H1 (cell line): ENCODE measurements around the gene ARRDC2. TPM values are rescaled to one million over a fixed set of nuclear protein-coding genes. Genes with fewer than 3 reads are reported as not detected.

Source experiments
- CTCF ChIA-PET: fragments of 300-600 bp; sonication (Branson Sonifier 250); formaldehyde crosslinking; loops from one replicate; lab custom pipeline; 2021; ENCODE audit not compliant: partially characterized antibody; lab: Charles Lee
- POLR2A ChIA-PET: fragments of 300-600 bp; sonication (Branson Sonifier 250); formaldehyde crosslinking; loops from one replicate; lab custom pipeline; 2021; ENCODE audit warnings: inconsistent platforms; ENCODE audit not compliant: partially characterized antibody; lab: Charles Lee
- DNase-seq, 2 experiments: peaks; one replicate each; pipeline versions ENCODE4 v3.0.0 to v3.0.0-alpha.2; 2010 to 2022; ENCODE audit warnings: low spot score in 2 of 2, low read depth in 1 of 2, mixed read lengths in 1 of 2
- FAIRE-seq: peaks from 2 replicates; lab custom pipeline; 2011; peaks lifted over from hg19 to GRCh38; lab: Jason Lieb, UNC
- H2AFZ ChIP-seq: 2 replicates; pipeline ENCODE4 v1.8.1; 2012; ENCODE audit warnings: low read length, inconsistent platforms
- H2AK5ac ChIP-seq: 2 replicates; pipeline ENCODE4 v1.6.1; 2013; ENCODE audit warnings: low read depth, low read length
- H2BK120ac ChIP-seq: replicated peaks from 2 replicates; pipeline ENCODE3; 2013; ENCODE audit warnings: low read depth, low read length, inconsistent platforms
- H2BK12ac ChIP-seq: 2 replicates; pipeline ENCODE4 v1.6.1; 2013; ENCODE audit warnings: low read depth, low read length
- H2BK15ac ChIP-seq: 2 replicates; pipeline ENCODE4 v1.6.1; 2013; ENCODE audit warnings: low read length
- H2BK20ac ChIP-seq: 2 replicates; pipeline ENCODE4 v1.6.1; 2013; ENCODE audit warnings: low read length
- H2BK5ac ChIP-seq: 2 replicates; pipeline ENCODE4 v1.6.1; 2013; ENCODE audit warnings: low read depth, low read length
- H3K14ac ChIP-seq: 2 replicates; pipeline ENCODE4 v1.6.1; 2013; ENCODE audit warnings: inconsistent platforms; ENCODE audit not compliant: insufficient read length
- H3K18ac ChIP-seq: 2 replicates; pipeline ENCODE4 v1.6.1; 2013; ENCODE audit warnings: low read length; ENCODE audit errors: extremely low read depth
- H3K23ac ChIP-seq: 2 replicates; pipeline ENCODE4 v1.6.1; 2013; ENCODE audit warnings: inconsistent platforms; ENCODE audit not compliant: insufficient read length
- H3K23me2 ChIP-seq: 2 replicates; pipeline ENCODE4 v1.6.1; 2013; ENCODE audit warnings: low read depth, low read length
- H3K27ac ChIP-seq: 2 replicates; pipeline ENCODE4 v1.6.1; 2011; ENCODE audit warnings: low read depth, low read length, inconsistent platforms
- H3K27me3 ChIP-seq, 4 experiments: replicated peaks in 1 of 4; 1 replicate in 1 of 4; 2 replicates in 3 of 4; pipeline versions ENCODE4 v1.6.1 to v1.8.1; 2011 to 2013; ENCODE audit warnings: low read length in 3 of 4, mild to moderate bottlenecking in 3 of 4, inconsistent platforms in 2 of 4, mixed read lengths in 2 of 4, moderate library complexity in 1 of 4; ENCODE audit not compliant: control insufficient read depth in 3 of 4, insufficient read depth in 3 of 4; ENCODE audit errors: extremely low read depth in 1 of 4
- H3K36me3 ChIP-seq, 4 experiments: 2 replicates each; pipeline versions ENCODE4 v1.6.1 to v1.8.1; 2011 to 2013; ENCODE audit warnings: mild to moderate bottlenecking in 4 of 4, low read length in 3 of 4, moderate library complexity in 2 of 4, control low read depth in 1 of 4, inconsistent platforms in 1 of 4; ENCODE audit not compliant: insufficient read depth in 4 of 4, control insufficient read depth in 2 of 4
- H3K4ac ChIP-seq: replicated peaks from 2 replicates; pipeline ENCODE3; 2013; ENCODE audit warnings: low read length, low read depth, mixed read lengths, inconsistent platforms; ENCODE audit not compliant: insufficient read length
- H3K4me1 ChIP-seq, 4 experiments: replicated peaks in 1 of 4; 1 replicate in 1 of 4; 2 replicates in 3 of 4; pipeline versions ENCODE4 v1.6.1 to v1.8.1; 2011 to 2013; ENCODE audit warnings: low read length in 3 of 4, inconsistent platforms in 2 of 4, mixed read lengths in 1 of 4; ENCODE audit not compliant: insufficient read depth in 4 of 4, control insufficient read depth in 3 of 4
- H3K4me2 ChIP-seq, 2 experiments: 2 replicates each; pipeline versions ENCODE4 v1.6.1 to v1.8.1; 2011 to 2013; ENCODE audit warnings: low read depth in 2 of 2, low read length in 2 of 2, control low read depth in 1 of 2, inconsistent platforms in 1 of 2, mild to moderate bottlenecking in 1 of 2; ENCODE audit not compliant: insufficient read depth in 1 of 2
- H3K4me3 ChIP-seq, 4 experiments: fragments of 200-600, 300-600 bp in 1 of 4; sonication (generic), shearing (Covaris generic), sonication (Bioruptor Twin) in 1 of 4; 2 replicates each; pipeline versions ENCODE4 v1.5.1 to v1.8.1; 2011 to 2016; ENCODE audit warnings: low read length in 4 of 4, low read depth in 3 of 4, control low read depth in 2 of 4, inconsistent platforms in 2 of 4, mild to moderate bottlenecking in 2 of 4, mixed read lengths in 1 of 4, moderate library complexity in 1 of 4; ENCODE audit not compliant: insufficient read depth in 2 of 4; ENCODE audit errors: extremely low read depth in 1 of 4
- H3K56ac ChIP-seq: replicated peaks from 2 replicates; pipeline ENCODE3; 2013; ENCODE audit warnings: low read depth, mild to moderate bottlenecking, mixed read lengths, low read length, inconsistent platforms; ENCODE audit not compliant: insufficient read length
- H3K79me1 ChIP-seq: 2 replicates; pipeline ENCODE4 v1.6.1; 2013; ENCODE audit warnings: low read depth, low read length, control low read depth
- H3K79me2 ChIP-seq, 2 experiments: 2 replicates each; pipeline versions ENCODE4 v1.6.1 to v1.8.1; 2012 to 2013; ENCODE audit warnings: low read length in 2 of 2, mild to moderate bottlenecking in 2 of 2, inconsistent platforms in 1 of 2; ENCODE audit not compliant: insufficient read depth in 2 of 2, control insufficient read depth in 1 of 2
- H3K9ac ChIP-seq, 4 experiments: replicated peaks in 1 of 4; 1 replicate in 1 of 4; 2 replicates in 3 of 4; pipeline versions ENCODE4 v1.6.1 to v1.8.1; 2011 to 2013; ENCODE audit warnings: low read depth in 3 of 4, low read length in 3 of 4, control low read depth in 2 of 4, mild to moderate bottlenecking in 2 of 4, moderate library complexity in 2 of 4, inconsistent platforms in 1 of 4; ENCODE audit errors: extremely low read depth in 1 of 4
- H3K9me3 ChIP-seq, 2 experiments: 2 replicates each; pipeline versions ENCODE4 v1.6.1 to v1.8.1; 2012 to 2013; ENCODE audit warnings: mild to moderate bottlenecking in 2 of 2, moderate library complexity in 2 of 2, control low read depth in 1 of 2, inconsistent platforms in 1 of 2, low read depth in 1 of 2, low read length in 1 of 2, mixed read lengths in 1 of 2; ENCODE audit not compliant: insufficient read depth in 2 of 2
- H4K20me1 ChIP-seq, 2 experiments: replicated peaks in 1 of 2; 2 replicates each; pipeline versions ENCODE3 to v1.8.1; 2011 to 2013; ENCODE audit warnings: inconsistent platforms in 2 of 2, low read length in 2 of 2, mild to moderate bottlenecking in 1 of 2; ENCODE audit not compliant: insufficient read depth in 2 of 2, control insufficient read depth in 1 of 2
- H4K5ac ChIP-seq: 2 replicates; pipeline ENCODE4 v1.6.1; 2013; ENCODE audit warnings: low read length, low read depth, mixed read lengths, inconsistent platforms; ENCODE audit not compliant: insufficient read length
- H4K8ac ChIP-seq: 2 replicates; pipeline ENCODE4 v1.8.0; 2013; ENCODE audit warnings: mild to moderate bottlenecking, moderate library complexity, low read length, inconsistent platforms; ENCODE audit not compliant: insufficient read depth; ENCODE audit errors: extremely low read depth
- H4K91ac ChIP-seq: replicated peaks from 2 replicates; pipeline ENCODE3; 2013; ENCODE audit warnings: low read length, mixed read lengths, inconsistent platforms; ENCODE audit not compliant: insufficient read length
- ASH2L ChIP-seq: fragments of 200-600, 300-600 bp; sonication (generic); IDR thresholded peaks from one replicate; pipeline ENCODE4 v1.7.1; 2017; ENCODE audit warnings: low read length
- CHD1 ChIP-seq: IDR thresholded peaks from 2 replicates; pipeline ENCODE4 v1.6.1; 2012; ENCODE audit warnings: low read depth, low read length, improper control_type of control experiment
- NRF1 ChIP-seq: IDR thresholded peaks from 2 replicates; pipeline ENCODE4 v1.6.1; 2011; ENCODE audit warnings: mild to moderate bottlenecking, low read depth, low read length, improper control_type of control experiment
- SIRT6 ChIP-seq: IDR thresholded peaks from one replicate; pipeline ENCODE4 v1.7.1; 2012; ENCODE audit warnings: low read length, inconsistent platforms
- WGBS, 2 experiments: shearing (Covaris generic) in 1 of 2; methylation state at CpG; one replicate each; pipeline versions ENCODE4 v1.1.6 to v1.1.7; 2013 to 2015; ENCODE audit warnings: low lambda C conversion rate in 2 of 2, mixed read lengths in 2 of 2, inconsistent platforms in 1 of 2, low coverage in 1 of 2, missing lambda C conversion rate in 1 of 2; ENCODE audit not compliant: insufficient replicate concordance in 2 of 2, insufficient coverage in 1 of 2, insufficient read length in 1 of 2; ENCODE audit errors: extremely low coverage in 1 of 2, missing lambda C conversion rate in 1 of 2; 5-methylcytosine and 5-hydroxymethylcytosine counted together
- polyA plus RNA-seq, 7 experiments: library from polyadenylated mRNA; depleted of rRNA in 3 of 7; stranded (reverse) in 5 of 7; unstranded in 2 of 7; fragments of >200 nt in 5 of 7; fragments of 200-250 nt in 2 of 7; gene quantifications; 1 replicate in 5 of 7; 2 replicates in 1 of 7; 4 replicates in 1 of 7; pipeline versions ENCODE4 v1.2.1 to v1.2.3, GENCODE V29; 2011 to 2013; ENCODE audit warnings: missing spikeins in 2 of 7, mixed read lengths in 2 of 7
- total RNA-seq: library from RNA; stranded (reverse); fragmentation: NEBNext Ultra II Directional; extraction: Animal tissue kit (Norgen Biotek cat#: 25700); gene quantifications from 2 replicates; pipeline ENCODE4 v1.2.1, GENCODE V29; 2021

ARRDC2 gene
- total and polyA plus RNA-seq, 2 of the 8 experiments (the other 6 are each of a cell fraction or from before 2014, with no cell fraction given), result 5.4 to 6.9 TPM

DNA sequence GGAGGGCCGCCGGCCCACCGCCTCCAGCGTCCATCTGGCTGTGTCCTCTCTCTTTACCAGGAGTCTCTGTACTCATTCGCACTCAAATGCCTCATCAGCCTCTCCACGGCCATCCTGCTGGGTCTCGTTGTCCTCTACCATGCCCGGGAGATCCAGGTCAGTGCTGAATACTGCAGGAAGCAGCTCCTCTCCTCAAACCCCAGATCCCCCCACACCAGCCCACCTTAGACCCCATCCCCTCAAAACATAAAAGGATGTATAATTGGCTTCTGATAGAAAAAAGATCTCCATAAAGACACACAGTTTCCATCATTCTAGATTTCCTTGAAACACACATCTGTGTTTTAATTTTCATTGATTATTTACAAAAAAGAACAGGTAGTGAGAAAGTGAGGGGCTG lies 32.9 kb upstream of the ARRDC2 start:
- Histone ChIP-seq H2AK5ac (no peak overlapping the region), H3K4me3 (no peak overlapping the region), H3K36me3 (peaks cover 0 to 7% (median 0%) of the 10 kb centered on the region in 4 experiments; a peak in 2 of 8 replicates), H2BK5ac (no peak overlapping the region), H4K20me1 (no peaks in the 10 kb centered on the region), H3K23ac (no peak overlapping the region), H3K9ac (no peak overlapping the region), H3K18ac (no peak overlapping the region), H3K14ac (no peak overlapping the region), H2BK12ac (no peak overlapping the region), H4K5ac (no peak overlapping the region), H3K56ac (no peak overlapping the region), H2BK15ac (no peak overlapping the region), H3K79me1 (no peaks in the 10 kb centered on the region), H3K27me3 (no peaks in the 10 kb centered on the region), H4K91ac (no peak overlapping the region), H3K4me1 (no peaks in the 10 kb centered on the region), H3K4me2 (no peak overlapping the region), H3K9me3 (no peaks in the 10 kb centered on the region), H3K23me2 (no peaks in the 10 kb centered on the region), H4K8ac (no peak overlapping the region), H3K27ac (no peak overlapping the region), H3K79me2 (no peaks in the 10 kb centered on the region), H2AFZ (no peak overlapping the region), H2BK20ac (no peak overlapping the region), H2BK120ac (no peak overlapping the region), H3K4ac (no peak overlapping the region)
- FAIRE-seq, result no peak
- WGBS, 2 experiments, result 86% methylated on average over 8 of the region's 8 CpGs; no CpG with 5 or more reads in 1 of the 2 experiments
- ChIA-PET CTCF (interaction anchor here (1.1 to 1.9 kb wide), 5 partner anchors 9 to 37 kb away, joined by 3 to 7 read pairs (median 4); no protein-coding TSS in a partner anchor), POLR2A (interaction anchor here (1.0 to 1.3 kb wide), 4 partner anchors 27 to 41 kb away, joined by 3 to 4 read pairs (median 3); no protein-coding TSS in a partner anchor)
- no peak for DNase-seq
- no peak for TF ChIP-seq ASH2L
- no peak for TF ChIP-seq NRF1
- TF ChIP-seq SIRT6, result no peak
- TF ChIP-seq CHD1, result no peak
